Adrenal gland (tissue), 12 donors: ENCODE results near the gene KLHL29. TPM values are rescaled to one million over a fixed set of nuclear protein-coding genes. Genes with fewer than 3 reads are reported as not detected.

ENCODE experiments used
- DNase-seq, 7 donors: peaks; one replicate each; pipeline ENCODE4 v3.0.0-alpha.2; 2019 to 2020
- H3K27ac ChIP-seq, 5 donors: fragments of 200-600 bp; sonication (generic) in 4 of 5; 1 replicate in 3 of 5; 2 replicates in 2 of 5; pipeline versions ENCODE4 v1.5.1 to v1.8.0; 2016 to 2020; ENCODE audit warnings: mild to moderate bottlenecking in 1 of 5
- H3K27me3 ChIP-seq: fragments of 200-600 bp; 2 replicates; pipeline ENCODE4 v1.8.0; 2021
- H3K36me3 ChIP-seq, 2 donors: fragments of 200-600 bp; replicated peaks in 1 of 2; 1 replicate in 1 of 2; 2 replicates in 1 of 2; pipeline versions ENCODE4 v1.5.1 to v1.8.0; 2018 to 2022
- H3K4me1 ChIP-seq, 2 donors: fragments of 200-600 bp; replicated peaks in 1 of 2; 1 replicate in 1 of 2; 2 replicates in 1 of 2; pipeline versions ENCODE4 v1.5.1 to v1.8.0; 2018 to 2021
- H3K4me3 ChIP-seq, 4 donors: fragments of 200-600 bp; sonication (generic) in 3 of 4; one replicate each; pipeline ENCODE4 v1.5.1; 2016 to 2018
- H3K9me3 ChIP-seq, 3 donors: fragments of 200-600 bp; sonication (generic) in 1 of 3; replicated peaks in 1 of 3; 1 replicate in 2 of 3; 2 replicates in 1 of 3; pipeline versions ENCODE4 v1.5.1 to v1.8.0; 2016 to 2021
- POLR2A ChIP-seq, 2 donors: fragments of 450-650 bp; IDR thresholded peaks; one replicate each; pipeline ENCODE4 v1.6.1; 2017; ENCODE audit warnings: antibody characterized with exemption in 2 of 2, mild to moderate bottlenecking in 2 of 2, moderate library complexity in 1 of 2
- WGBS, 4 donors: extraction: QIAGEN DNeasy Blood & Tissue Kit in 2 of 4; methylation state at CpG; one replicate each; pipeline versions ENCODE4 v1.1.5 to v1.1.7; 2013 to 2017; 5-methylcytosine and 5-hydroxymethylcytosine counted together
- intact Hi-C, 2 donors: fragments of 100-400 bp; cut with DNase I; formaldehyde crosslinking; loops; one replicate each; pipeline versions ENCODE4 v1.14.1 to v1.15.0; 2022 to 2023
- polyA plus RNA-seq, 3 donors: library from polyadenylated mRNA; stranded (reverse); fragments of 200-250 nt in 2 of 3; fragments of 350-450 nt in 1 of 3; fragmentation: Illumina TruSeq in 1 of 3; extraction: RNeasy Lipid Tissue Mini Kit (QIAGEN cat#74804) in 1 of 3; gene quantifications; one replicate each; pipeline ENCODE4 v1.2.3, GENCODE V29; 2013 to 2014
- total RNA-seq, 9 donors: library from RNA; depleted of rRNA in 4 of 9; stranded (reverse); fragments of >200 nt in 4 of 9; fragments of 120-200 nt in 1 of 9; fragmentation: NEBNext Ultra II Directional in 1 of 9; extraction: Animal tissue kit (Norgen Biotek cat#: 25700) in 1 of 9; gene quantifications; one replicate each; pipeline versions ENCODE4 v1.1.0 to v1.2.4, GENCODE V29; 2013 to 2023
- TF ChIP-seq, protein P1 (sequence below), 6 experiments: fragments of 450-650 bp in 4 of 6; fragments of 200-600 bp in 2 of 6; sonication (generic) in 1 of 6; IDR thresholded peaks; 1 replicate in 5 of 6; 2 replicates in 1 of 6; pipeline versions ENCODE4 v1.5.1 to v1.8.0; 2016 to 2021; ENCODE audit warnings: antibody characterized with exemption in 6 of 6, mild to moderate bottlenecking in 2 of 6, moderate library complexity in 1 of 6
- donor health status: healthy with polysubstance abuse.
- donor health status: Bipolar disorder and iron deficiency.
- donor health status: DM: yes; HTN: yes; CAD: no.
- donor health status: DM: no; HTN: no; CAD: no.
- donor health status: DM: no; HTN: no; CAD: no.
- donor health status: DM: yes; HTN: yes; CAD: no.

The KLHL29 gene
- total and polyA plus RNA-seq, 12 donors = 1.9 to 24.5 (median 15.7) TPM

DNA sequence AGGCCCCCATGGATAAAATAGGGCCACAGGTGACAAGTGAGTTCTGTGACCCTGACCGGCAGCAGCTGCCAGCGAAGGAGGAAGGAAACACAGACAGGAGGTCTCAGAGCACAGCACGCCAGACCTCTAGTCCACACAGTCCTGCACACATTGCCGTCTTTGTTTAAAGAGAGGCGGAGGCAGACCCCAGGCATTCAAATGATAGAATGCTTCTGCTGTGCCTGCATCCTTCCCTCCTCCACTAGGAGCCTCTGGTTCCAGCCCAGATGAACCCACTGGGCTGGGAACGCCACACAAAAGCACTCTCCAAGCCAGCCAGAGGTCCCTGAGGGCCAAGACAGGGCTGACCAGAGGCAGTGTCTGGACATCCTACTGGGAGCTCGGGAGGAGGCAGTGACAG, 118.7 kb downstream of the KLHL29 start:
- Histone ChIP-seq H3K4me1 (peaks cover 26 to 65% of the 10 kb centered on the region in 2 donors), H3K27ac (peak overlapping the region in 2 of 5 donors; percentile 68 to 79), H3K4me3 (no peak overlapping the region), H3K27me3 (no peaks in the 10 kb centered on the region), H3K36me3 (no peaks in the 10 kb centered on the region), H3K9me3 (no peaks in the 10 kb centered on the region)
- TF ChIP-seq POLR2A (IDR thresholded peaks at IDR 0.05) = no peak
- TF ChIP-seq, protein P1, sequence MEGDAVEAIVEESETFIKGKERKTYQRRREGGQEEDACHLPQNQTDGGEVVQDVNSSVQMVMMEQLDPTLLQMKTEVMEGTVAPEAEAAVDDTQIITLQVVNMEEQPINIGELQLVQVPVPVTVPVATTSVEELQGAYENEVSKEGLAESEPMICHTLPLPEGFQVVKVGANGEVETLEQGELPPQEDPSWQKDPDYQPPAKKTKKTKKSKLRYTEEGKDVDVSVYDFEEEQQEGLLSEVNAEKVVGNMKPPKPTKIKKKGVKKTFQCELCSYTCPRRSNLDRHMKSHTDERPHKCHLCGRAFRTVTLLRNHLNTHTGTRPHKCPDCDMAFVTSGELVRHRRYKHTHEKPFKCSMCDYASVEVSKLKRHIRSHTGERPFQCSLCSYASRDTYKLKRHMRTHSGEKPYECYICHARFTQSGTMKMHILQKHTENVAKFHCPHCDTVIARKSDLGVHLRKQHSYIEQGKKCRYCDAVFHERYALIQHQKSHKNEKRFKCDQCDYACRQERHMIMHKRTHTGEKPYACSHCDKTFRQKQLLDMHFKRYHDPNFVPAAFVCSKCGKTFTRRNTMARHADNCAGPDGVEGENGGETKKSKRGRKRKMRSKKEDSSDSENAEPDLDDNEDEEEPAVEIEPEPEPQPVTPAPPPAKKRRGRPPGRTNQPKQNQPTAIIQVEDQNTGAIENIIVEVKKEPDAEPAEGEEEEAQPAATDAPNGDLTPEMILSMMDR (IDR thresholded peaks at IDR 0.05) = peak in 2 of 6 experiments; percentile 8 to 13
- intact Hi-C loops = no loop called here
- no peak for DNase-seq
- 57 to 70% (median 63%) methylated on average over 2 to 7 of the region's 7 CpGs for WGBS, 4 donors

DNA sequence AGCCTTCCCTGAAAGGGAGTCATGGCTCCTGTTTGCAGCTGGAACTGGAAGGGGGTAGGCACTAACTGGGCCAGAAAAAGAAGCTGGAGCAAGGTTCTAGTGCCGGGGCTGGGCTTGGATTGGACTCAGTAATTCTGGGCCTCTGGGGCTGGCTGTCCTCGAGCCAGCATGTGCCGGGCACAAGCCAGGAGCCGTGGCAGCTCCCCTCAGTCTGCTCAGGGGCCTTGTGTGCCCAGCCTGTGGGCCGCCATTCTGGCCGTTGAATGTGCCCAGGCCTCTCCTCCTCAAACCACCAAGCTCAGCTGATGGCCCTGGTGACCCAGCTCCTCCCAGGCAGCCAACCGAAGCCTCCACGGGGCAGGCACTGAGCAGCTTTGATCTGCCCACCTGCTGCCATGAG, 119.6 kb downstream of the KLHL29 start:
- H3K27ac ChIP-seq = peak overlapping the region in 1 of 5 donors; percentile 79
- H3K9me3 ChIP-seq = no peaks in the 10 kb centered on the region
- intact Hi-C loops = no loop called here
- TF ChIP-seq, protein P1 (IDR thresholded peaks at IDR 0.05) = no peak
- no peak for TF ChIP-seq POLR2A (IDR thresholded peaks at IDR 0.05)
- no peaks in the 10 kb centered on the region for H3K27me3 ChIP-seq
- peaks cover 18 to 56% of the 10 kb centered on the region in 2 donors for H3K4me1 ChIP-seq
- no peaks in the 10 kb centered on the region for H3K36me3 ChIP-seq
- 91 to 95% (median 93%) methylated on average over 3 to 8 of the region's 8 CpGs for WGBS, 4 donors
- no peak for DNase-seq
- no peak overlapping the region for H3K4me3 ChIP-seq

DNA sequence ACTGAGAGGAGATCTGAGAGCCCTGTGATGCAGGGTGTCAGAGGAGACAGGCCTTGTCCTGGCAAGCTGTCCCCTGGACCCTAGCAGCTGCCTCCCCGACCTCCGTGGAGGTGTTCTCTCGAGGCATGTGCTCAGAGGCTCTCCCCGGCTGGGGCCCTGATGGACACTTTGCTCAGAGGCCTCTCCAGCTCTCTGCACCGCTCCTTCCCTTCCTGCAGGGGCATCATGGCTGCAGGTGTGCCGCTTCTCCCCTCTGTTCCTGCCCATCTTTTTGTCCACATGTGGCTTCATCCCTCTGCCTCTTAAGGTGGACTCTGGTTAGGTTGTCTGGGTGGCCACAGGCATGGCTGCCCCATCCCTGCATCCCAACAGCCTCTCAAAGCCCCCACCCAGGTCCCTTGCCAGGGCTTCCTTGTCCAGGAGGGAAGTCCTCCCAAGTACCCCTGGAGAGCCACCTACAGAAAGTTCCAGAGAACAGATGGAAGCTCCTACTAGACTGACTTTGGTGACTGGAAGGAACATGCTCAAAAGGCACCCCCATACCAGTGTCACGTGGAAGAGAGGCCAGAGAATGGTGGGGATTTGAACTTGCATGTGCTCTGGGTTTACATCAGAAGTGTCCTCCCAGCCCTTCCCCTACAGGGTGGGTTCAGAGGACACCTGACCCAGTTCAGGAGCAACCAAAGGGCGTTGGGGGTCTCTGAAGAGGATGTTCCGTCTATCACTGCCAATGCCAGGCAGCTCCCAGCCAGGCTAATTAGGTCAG, 120.4 kb downstream of the KLHL29 start:
- intact Hi-C loops = no loop called here
- DNase-seq = no peak
- peak overlapping the region in 2 of 5 donors; percentile 67 to 79 for H3K27ac ChIP-seq

DNA sequence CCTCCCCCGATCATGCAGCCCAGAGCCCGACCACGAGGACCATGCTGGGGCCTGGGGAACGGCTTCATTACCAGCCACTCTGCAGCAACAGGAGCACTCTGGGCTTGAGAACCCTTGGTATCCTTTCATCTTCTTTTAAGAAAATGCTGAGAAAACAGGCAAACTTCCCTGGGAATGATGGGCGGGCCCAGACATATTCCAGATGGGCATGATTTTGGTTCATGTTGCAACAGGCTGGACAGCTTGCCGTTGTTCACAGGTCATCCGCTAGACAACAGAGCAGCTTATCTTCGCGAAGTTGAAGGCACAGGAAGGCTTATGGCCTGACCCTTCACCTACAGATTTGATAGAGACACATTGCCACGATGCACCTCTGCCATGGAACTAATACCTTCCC, 121.0 kb downstream of the KLHL29 start:
- no peak for DNase-seq
- Histone ChIP-seq H3K27ac (peak overlapping the region in 2 of 5 donors; percentile 67 to 79), H3K27me3 (no peaks in the 10 kb centered on the region), H3K9me3 (no peaks in the 10 kb centered on the region), H3K4me1 (peaks cover 18 to 53% of the 10 kb centered on the region in 2 donors), H3K4me3 (no peak overlapping the region), H3K36me3 (no peaks in the 10 kb centered on the region)
- TF ChIP-seq, protein P1 (IDR thresholded peaks at IDR 0.05) = no peak
- no peak for TF ChIP-seq POLR2A (IDR thresholded peaks at IDR 0.05)
- intact Hi-C loops = no loop called here
- 79 to 82% (median 80%) methylated on average over 6 to 10 of the region's 10 CpGs for WGBS, 4 donors

More for the DNA sequence above, 120.4 kb downstream of the KLHL29 start:
- WGBS, 4 donors = 92 to 97% (median 94%) methylated on average over 1 to 9 of the region's 9 CpGs
- Histone ChIP-seq H3K4me1 (peaks cover 18 to 53% of the 10 kb centered on the region in 2 donors), H3K36me3 (no peaks in the 10 kb centered on the region), H3K9me3 (no peaks in the 10 kb centered on the region), H3K27me3 (no peaks in the 10 kb centered on the region), H3K4me3 (no peak overlapping the region)
- no peak for TF ChIP-seq POLR2A (IDR thresholded peaks at IDR 0.05)
- TF ChIP-seq, protein P1 (IDR thresholded peaks at IDR 0.05) = no peak
